Measurements from ENCODE around the gene ALG5.

- TF ChIP-seq MAX (IDR thresholded peaks at IDR 0.05) = no peak
- TF ChIP-seq ATF3 (IDR thresholded peaks at IDR 0.05) = no peak
- no peak for TF ChIP-seq CTCF (IDR thresholded peaks at IDR 0.05 in 2 of 3, conservative IDR thresholded peaks at IDR 0.05 in 1 of 3; ENCODE audit: borderline replicate concordance in 1 of 3, insufficient read depth in 1 of 3, low read depth in 2 of 3, low read length in 2 of 3)
- no peak for TF ChIP-seq POLR2AphosphoS5 (IDR thresholded peaks at IDR 0.05; ENCODE audit: low read depth, low read length)
- no peak for TF ChIP-seq YY1 (IDR thresholded peaks at IDR 0.05; ENCODE audit: extremely low read depth, insufficient replicate concordance, low read depth, low read length)
- no peak for TF ChIP-seq SIN3A (IDR thresholded peaks at IDR 0.05; ENCODE audit: low read depth)
- TF ChIP-seq POLR2A (IDR thresholded peaks at IDR 0.05; ENCODE audit: borderline replicate concordance, extremely low read depth, insufficient read depth, insufficient read length) = no peak
- no peak for TF ChIP-seq EZH2 (IDR thresholded peaks at IDR 0.05)
- no peak for TF ChIP-seq RAD21 (IDR thresholded peaks at IDR 0.05; ENCODE audit: low read depth)
- no peak for TF ChIP-seq EGR1 (IDR thresholded peaks at IDR 0.05; ENCODE audit: low read depth)
- no peak for TF ChIP-seq REST (IDR thresholded peaks at IDR 0.05; ENCODE audit: low read depth)
- no peak for TF ChIP-seq CEBPB (IDR thresholded peaks at IDR 0.05; ENCODE audit: low read depth)
- no peak for TF ChIP-seq ZBTB33 (IDR thresholded peaks at IDR 0.05; ENCODE audit: extremely low read depth, insufficient replicate concordance, low read length)
Measured at GRCh38 chr13:37014609-37015008, 15.5 kb upstream of the ALG5 start.
